Head of caudate nucleus (tissue), 42 donors: Measurements from ENCODE around the gene CA4.
"Not testable (repeated sequence)": the region's sequence is repeated elsewhere in the genome, so short reads cannot be mapped to it uniquely, and the experiment has no call there.

Experiments used
- DNase-seq, 42 donors: peaks; one replicate each; pipeline versions ENCODE4 v3.0.0 to v3.0.0-alpha.2; 2020 to 2021; ENCODE audit warnings: mixed read lengths in 7 of 42
- intact Hi-C: fragments of 100-400 bp; cut with DNase I; formaldehyde crosslinking; loops from one replicate; pipeline ENCODE4 v1.15.0; 2022

The CA4 gene

DNA sequence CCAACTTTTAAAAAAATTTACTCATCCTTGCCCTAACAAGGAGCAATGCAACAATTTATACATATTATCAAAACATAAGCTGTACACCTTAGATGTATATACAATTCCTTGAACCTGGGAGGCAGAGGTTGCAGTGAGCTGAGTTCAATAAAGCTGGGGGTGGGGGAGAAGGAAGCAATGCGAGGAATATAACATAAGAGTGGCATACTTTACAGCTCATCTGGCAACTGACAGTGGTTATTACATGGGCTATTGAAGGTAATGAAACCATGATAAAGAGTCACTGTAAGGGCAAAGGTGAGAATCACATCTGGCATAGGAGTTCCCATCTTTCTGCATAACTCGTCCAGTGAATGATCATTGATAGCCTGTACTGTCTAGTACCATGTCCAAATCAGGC lies 43.7 kb downstream of the CA4 start:
- DNase-seq = no peak
- intact Hi-C loops = no loop called here

DNA sequence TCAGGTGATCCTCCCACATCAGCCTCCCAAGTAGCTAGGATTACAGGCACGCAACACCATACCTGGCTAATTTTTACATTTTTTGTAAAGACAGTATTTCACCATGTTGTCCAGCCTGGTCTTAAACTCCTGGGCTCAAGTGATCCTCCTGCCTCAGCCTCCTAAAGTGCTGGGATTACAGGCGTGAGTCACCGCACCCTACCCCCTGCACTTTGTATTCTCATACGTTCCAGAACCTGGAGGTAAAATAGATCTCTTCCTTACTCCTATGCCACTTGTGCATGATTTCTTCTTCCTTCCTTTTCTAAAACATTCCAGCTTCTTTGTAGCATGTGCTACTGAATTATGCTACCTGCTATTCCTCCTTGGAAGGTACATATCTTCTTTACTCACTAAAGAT lies 44.4 kb downstream of the CA4 start:
- intact Hi-C loops, DNase-seq: not testable (repeated sequence)

DNA sequence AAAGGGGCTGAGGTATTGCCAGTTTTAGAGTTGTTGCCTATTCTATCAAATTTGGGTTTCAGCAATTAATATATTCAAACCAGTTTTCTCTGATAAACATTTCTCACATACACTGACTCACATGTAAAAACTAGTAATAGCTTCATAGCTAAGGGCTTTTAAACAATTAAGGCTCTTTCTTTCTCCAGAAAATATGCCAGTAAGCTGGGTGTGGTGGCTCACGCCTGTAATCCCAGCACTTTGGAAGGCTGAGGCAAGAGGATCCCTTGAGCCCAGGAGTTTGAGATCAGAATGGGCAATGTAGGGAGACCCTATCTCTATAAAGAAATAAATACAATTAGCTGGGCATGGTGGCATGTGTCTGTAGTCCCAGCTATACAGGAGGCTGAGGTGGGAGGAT lies 48.9 kb downstream of the CA4 start:
- DNase-seq, intact Hi-C loops: not testable (repeated sequence)

DNA sequence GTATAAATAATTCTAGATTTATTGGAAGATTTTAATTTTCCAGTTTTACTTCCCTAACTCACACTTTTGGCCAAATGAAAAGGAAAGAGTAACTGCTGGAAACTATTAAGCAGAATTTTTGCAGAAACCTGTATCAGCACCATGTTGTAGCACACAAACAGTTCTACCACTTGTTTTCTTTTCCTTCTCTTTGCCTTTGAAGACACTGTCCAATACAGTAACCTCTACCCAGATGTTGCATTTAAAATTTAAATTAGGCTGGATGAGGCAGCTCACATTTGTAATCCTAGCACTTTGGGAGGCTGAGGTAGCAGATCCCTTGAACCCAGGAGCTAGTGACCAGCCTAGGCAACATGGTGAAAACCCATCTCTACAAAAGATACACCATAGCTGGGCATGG lies 56.0 kb downstream of the CA4 start:
- DNase-seq, intact Hi-C loops: not testable (repeated sequence)

DNA sequence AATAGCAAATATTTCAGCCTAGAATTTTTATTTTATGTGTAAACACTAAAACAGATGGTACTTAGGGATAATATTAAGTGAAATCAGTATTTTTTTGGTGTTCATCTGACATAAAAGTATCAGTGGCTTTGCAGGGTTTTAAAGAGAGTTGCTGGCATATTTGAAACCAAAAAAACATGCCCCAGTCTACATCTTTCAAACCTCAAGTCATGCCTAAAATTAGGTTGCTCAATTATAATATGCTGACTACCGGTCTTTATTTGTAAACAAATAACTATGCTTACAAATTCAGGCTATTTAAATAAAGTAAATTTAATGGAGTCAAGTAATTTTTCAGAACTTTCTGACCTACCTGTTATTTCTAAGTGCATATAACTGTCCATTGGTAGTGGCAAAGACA lies 58.5 kb downstream of the CA4 start:
- intact Hi-C loops, DNase-seq: not testable (repeated sequence)
